ENCODE data around the gene PON2. TPM values are rescaled to one million over a fixed set of nuclear protein-coding genes. Genes with fewer than 3 reads are reported as not detected.

PON2 gene
- total RNA-seq, result 42.0 and 49.5 TPM in 2 replicates

GRCh38 chr7:95434557-95435421 is at the start of gene PON2:
TSS of gene PON2 (minus strand) at chr7:95435028. CDS start at chr7:95434951, 77 bp downstream.

GRCh38 chr7:95396136-95397032 is 38.4 kb downstream of the PON2 start, which contains the start of gene PON3:
TSS of gene PON3 (minus strand) at chr7:95396375. CDS start at chr7:95396350, 25 bp downstream.

Other genes with a start within 250 kb of the PON2 start
- not detected in 2 replicates for gene PON1, start 110.5 kb downstream of the PON2 start, total RNA-seq
- gene PON3, start 38.7 kb downstream of the PON2 start, total RNA-seq, result not detected in 2 replicates
- gene ASB4, start 50.9 kb upstream of the PON2 start, total RNA-seq, result under 0.01 TPM in 1 of 2 replicates, not detected in the other
- gene PDK4, start 161.5 kb upstream of the PON2 start, total RNA-seq, result 13.1 and 16.2 TPM in 2 replicates